GM12873 (cell line): ENCODE data around the gene EFHD2.

ENCODE experiments used
- TF ChIP-seq, protein P1 (sequence below): IDR thresholded peaks from 2 replicates; pipeline ENCODE4 v1.5.1; 2012; ENCODE audit warnings: low read depth, mild to moderate bottlenecking, moderate library complexity, low read length, control low read depth; ENCODE audit not compliant: insufficient read depth; ENCODE audit errors: missing control alignments

The EFHD2 gene

DNA sequence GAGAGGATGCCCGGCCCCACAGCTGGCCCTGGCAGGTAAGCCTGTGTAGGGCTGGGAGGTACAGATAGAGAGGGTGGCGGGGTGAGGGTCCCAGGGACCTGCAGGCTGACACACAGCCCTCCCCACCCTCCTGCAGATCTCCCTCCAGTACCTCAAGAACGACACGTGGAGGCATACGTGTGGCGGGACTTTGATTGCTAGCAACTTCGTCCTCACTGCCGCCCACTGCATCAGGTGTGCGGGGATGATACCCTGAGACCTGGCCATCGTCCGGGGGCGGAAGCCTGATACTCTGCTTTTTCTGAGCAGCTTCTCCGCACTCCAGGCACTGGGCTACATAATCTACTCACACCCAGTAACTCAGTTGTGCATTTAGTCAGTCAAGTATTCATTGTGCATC lies 30.7 kb downstream of the EFHD2 start:
- TF ChIP-seq, protein P1, sequence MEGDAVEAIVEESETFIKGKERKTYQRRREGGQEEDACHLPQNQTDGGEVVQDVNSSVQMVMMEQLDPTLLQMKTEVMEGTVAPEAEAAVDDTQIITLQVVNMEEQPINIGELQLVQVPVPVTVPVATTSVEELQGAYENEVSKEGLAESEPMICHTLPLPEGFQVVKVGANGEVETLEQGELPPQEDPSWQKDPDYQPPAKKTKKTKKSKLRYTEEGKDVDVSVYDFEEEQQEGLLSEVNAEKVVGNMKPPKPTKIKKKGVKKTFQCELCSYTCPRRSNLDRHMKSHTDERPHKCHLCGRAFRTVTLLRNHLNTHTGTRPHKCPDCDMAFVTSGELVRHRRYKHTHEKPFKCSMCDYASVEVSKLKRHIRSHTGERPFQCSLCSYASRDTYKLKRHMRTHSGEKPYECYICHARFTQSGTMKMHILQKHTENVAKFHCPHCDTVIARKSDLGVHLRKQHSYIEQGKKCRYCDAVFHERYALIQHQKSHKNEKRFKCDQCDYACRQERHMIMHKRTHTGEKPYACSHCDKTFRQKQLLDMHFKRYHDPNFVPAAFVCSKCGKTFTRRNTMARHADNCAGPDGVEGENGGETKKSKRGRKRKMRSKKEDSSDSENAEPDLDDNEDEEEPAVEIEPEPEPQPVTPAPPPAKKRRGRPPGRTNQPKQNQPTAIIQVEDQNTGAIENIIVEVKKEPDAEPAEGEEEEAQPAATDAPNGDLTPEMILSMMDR = no peak

DNA sequence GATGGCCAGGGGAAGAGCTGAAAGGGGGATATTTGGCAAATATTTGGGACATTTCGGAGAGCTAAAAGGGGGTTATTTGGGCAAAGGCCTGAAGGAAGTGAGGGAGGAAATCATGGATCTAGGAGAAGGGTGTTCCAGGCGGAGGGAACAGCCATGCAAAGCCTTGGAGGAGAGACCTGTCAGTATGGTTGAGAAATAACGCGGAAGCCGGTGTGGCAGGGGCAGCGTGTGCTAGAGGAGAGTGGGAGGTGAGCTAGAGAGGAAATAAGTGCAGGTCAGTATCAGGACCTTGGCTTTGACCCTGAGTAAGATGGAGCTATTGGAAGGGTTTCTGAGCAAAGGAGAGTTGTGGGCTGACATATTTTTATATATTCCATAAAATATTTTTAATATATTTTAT lies 31.6 kb downstream of the EFHD2 start:
- TF ChIP-seq, protein P1 = no peak

DNA sequence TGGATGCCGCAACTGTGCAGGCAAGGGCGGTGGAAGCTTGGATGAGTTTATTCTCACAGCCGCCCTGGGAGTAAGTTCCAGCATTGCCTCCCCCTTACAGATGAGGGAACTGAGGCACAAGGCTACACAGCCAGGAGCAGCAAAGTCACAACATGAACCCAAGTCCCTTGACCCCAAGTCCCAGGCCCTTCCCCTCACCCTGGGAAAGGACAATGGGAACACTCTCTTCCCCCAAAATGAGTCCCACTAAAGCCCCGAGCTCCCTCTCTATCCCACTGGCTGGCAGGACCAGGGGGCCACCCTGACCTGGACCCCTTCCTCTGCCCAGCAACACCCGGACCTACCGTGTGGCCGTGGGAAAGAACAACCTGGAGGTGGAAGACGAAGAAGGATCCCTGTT lies 32.4 kb downstream of the EFHD2 start:
- TF ChIP-seq, protein P1 = no peak

DNA sequence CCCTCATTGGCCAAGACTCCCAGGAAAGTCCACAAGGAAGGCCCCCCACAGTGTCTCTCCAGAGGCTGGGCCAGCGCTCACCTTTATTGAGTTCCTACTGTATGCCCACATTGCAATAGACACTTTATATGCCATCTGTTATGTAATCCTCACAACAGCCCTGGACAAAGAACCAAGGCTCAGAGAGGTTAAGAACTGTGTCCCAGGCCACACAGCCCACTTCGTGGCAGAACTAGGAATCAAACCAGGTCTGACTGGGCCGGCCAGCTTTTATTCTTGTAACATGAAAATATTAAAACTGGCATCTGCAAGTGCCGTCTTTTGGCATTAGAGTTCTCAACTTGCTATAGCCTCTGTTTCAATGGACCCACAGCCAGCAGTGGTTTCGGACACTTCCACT lies 33.1 kb downstream of the EFHD2 start:
- TF ChIP-seq, protein P1 = no peak

DNA sequence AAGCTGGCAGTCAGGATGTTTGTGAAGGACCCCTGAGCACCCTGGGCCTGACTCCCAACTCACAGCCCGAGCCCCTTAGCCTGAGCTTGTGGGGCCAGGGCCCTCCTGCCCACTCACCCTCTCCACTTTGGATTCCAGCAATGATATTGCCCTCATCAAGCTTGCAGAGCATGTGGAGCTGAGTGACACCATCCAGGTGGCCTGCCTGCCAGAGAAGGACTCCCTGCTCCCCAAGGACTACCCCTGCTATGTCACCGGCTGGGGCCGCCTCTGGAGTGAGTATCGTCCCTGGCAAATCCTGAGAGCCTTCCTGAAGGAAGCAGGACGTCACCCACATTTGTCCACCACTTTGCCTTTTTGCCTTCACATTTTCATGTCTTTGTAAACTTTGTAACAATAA lies 33.6 kb downstream of the EFHD2 start:
- TF ChIP-seq, protein P1 = no peak

DNA sequence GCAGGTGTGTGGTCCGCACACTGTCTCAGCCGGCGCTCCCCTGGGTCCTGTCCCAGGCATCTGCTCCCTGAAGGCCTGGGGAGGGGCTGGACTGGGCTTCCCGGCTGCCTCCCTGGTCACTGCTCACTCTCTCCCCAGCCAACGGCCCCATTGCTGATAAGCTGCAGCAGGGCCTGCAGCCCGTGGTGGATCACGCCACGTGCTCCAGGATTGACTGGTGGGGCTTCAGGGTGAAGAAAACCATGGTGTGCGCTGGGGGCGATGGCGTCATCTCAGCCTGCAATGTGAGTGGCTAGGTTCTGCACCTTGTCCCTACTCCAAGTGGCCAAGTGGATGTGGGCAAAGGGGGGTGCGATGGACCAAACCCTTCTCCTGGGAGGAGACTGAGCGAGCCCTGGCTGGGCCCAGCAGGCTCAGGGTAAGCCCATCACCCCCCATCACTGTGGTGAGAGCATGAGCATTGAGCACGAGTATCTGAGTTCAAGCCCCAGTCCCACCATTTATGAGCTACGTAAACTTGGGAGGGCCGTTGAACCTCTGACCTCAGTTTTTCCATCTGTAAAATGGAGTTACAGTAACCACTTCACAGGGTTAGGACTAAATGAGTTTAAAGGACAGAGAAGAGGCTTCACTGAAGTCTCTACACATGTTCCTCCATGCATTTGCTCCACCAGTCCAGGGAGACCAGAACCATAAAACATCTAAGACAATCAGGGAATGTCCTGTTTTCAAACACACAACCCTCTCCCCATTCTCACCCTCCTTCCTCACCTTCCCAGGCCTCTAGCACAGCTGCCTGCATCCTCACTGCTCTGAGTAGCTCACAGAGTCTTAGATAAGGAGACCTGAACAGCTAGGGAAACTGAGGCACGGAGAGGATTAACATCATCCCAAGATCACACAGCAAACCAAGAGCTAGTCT lies 35.0 kb downstream of the EFHD2 start:
- TF ChIP-seq, protein P1 = no peak

DNA sequence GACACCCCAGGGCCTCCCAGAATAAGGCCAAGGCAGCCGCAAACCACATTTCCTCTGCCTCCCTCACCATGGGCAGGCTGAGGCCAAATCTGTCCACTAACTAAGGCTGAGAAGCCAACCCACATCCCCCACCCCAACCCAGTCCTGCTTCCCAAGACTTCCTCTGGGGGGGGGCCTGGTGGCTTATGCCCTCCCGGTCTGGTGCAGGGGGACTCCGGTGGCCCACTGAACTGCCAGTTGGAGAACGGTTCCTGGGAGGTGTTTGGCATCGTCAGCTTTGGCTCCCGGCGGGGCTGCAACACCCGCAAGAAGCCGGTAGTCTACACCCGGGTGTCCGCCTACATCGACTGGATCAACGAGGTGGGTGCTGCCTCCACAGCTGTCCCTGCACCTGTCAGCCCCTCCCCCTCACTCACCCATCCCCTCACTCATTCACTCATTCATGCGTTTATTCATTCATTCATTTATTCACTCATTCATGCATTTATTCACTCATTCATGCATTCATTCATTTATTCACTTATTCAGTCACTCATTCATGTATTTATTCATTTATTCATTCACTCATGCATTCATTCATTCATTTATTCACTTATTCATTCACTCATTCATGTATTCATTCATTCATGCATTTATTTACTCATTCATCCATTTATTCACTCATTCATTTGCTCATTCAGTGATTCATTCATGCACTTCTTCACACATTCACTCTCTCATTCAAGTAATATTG lies 35.9 kb downstream of the EFHD2 start:
- TF ChIP-seq, protein P1 = no peak
